GM12891 (cell line): ENCODE measurements around the gene FIBP.

Source experiments
- DNase-seq: peaks from one replicate; pipeline ENCODE4 v3.0.0; 2011; ENCODE audit warnings: low spot score; ENCODE audit not compliant: insufficient read length
- FAIRE-seq: peaks from 2 replicates; lab custom pipeline; 2011; peaks lifted over from hg19 to GRCh38; lab: Jason Lieb, UNC
- PAX5 ChIP-seq: IDR thresholded peaks from 2 replicates; pipeline ENCODE4 v1.6.1; 2011; ENCODE audit warnings: low read length, moderate library complexity, mild to moderate bottlenecking; ENCODE audit not compliant: insufficient read depth, severe bottlenecking
- POLR2A ChIP-seq: IDR thresholded peaks from 2 replicates; pipeline ENCODE4 v1.6.1; 2011; ENCODE audit warnings: low read depth, low read length, control low read depth
- POLR2AphosphoS5 ChIP-seq: IDR thresholded peaks from 2 replicates; pipeline ENCODE4 v1.6.1; 2011; ENCODE audit warnings: low read depth, low read length, control low read depth
- POU2F2 ChIP-seq: IDR thresholded peaks from 2 replicates; pipeline ENCODE4 v1.6.1; 2011; ENCODE audit warnings: low read depth, mild to moderate bottlenecking, control low read depth, low read length, moderate library complexity
- SPI1 ChIP-seq: IDR thresholded peaks from 2 replicates; pipeline ENCODE4 v1.6.1; 2011; ENCODE audit warnings: low read depth, low read length, control low read depth
- TAF1 ChIP-seq: IDR thresholded peaks from 2 replicates; pipeline ENCODE4 v1.6.1; 2011; ENCODE audit warnings: low read depth, low read length, control low read depth

Gene FIBP

GRCh38 chr11:65912845-65913244 is 24.6 kb upstream of the FIBP start:
- no peak for FAIRE-seq
- no peak for TF ChIP-seq SPI1
- DNase-seq: no peak

DNA sequence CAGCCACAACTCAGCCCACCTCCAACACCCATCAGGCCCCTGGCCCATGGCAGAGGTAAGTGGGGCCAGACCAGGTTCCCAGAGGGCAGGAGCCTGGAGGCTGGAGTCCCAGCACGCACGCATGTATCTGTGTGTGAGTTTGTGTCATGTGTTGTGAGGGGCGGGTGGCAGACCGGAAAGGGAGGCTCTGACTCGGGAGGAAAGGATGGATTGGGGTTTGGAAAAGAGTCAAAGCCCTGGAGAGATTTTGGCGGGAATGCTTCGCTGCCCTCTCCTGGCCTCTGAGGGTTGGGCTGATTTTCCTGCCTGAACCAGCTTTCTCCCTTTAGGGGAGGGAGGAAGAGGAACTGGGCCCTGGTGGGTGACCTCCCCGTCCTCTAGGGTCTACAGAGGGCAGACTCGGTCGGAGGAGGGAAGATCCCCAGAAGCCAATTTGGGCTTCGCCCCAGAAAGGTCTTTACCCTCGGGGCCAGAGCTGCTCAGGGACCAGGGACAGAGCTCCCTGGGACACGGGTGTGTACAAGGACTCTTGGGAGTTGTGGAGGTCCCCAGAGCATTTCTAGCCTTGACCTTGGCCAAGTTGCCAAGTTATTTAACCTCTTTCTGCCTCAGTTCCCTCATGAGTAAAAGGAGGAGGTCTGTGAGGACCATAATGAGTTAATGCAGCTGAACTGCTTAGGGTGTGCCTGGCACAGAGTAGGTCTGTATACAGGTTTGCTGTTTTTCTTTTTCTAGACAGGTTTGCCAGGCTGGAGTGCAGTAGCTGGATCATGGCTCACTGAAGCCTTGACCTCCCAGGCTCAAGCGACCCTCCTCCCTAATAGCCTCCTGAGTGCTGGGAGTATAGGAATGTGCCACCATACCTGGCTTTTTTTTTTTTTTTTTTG is 23.7 kb upstream of the FIBP start:
- FAIRE-seq (no peak), DNase-seq (no peak)
- peak; percentile 76 for TF ChIP-seq SPI1
- no peak for TF ChIP-seq POU2F2
- no peak for TF ChIP-seq POLR2AphosphoS5

- no peak for DNase-seq
- FAIRE-seq: no peak
- no peak for TF ChIP-seq TAF1
- TF ChIP-seq SPI1: no peak
- no peak for TF ChIP-seq POLR2A
- no peak for TF ChIP-seq POLR2AphosphoS5
- no peak for TF ChIP-seq POU2F2
- TF ChIP-seq PAX5: no peak
Observed at GRCh38 chr11:65907878-65908277, 19.6 kb upstream of the FIBP start.

- DNase-seq (no peak), FAIRE-seq (no peak)
- TF ChIP-seq SPI1 (no peak), TAF1 (no peak), PAX5 (no peak), POLR2A (no peak), POLR2AphosphoS5 (no peak), POU2F2 (no peak)
Observed at GRCh38 chr11:65906602-65907001, 18.3 kb upstream of the FIBP start.

- DNase-seq: no peak
- no peak for FAIRE-seq
- TF ChIP-seq SPI1 (no peak), POLR2AphosphoS5 (no peak), POU2F2 (no peak), POLR2A (no peak), PAX5 (no peak), TAF1 (no peak)
Observed at GRCh38 chr11:65903715-65904114, 15.4 kb upstream of the FIBP start.

DNA sequence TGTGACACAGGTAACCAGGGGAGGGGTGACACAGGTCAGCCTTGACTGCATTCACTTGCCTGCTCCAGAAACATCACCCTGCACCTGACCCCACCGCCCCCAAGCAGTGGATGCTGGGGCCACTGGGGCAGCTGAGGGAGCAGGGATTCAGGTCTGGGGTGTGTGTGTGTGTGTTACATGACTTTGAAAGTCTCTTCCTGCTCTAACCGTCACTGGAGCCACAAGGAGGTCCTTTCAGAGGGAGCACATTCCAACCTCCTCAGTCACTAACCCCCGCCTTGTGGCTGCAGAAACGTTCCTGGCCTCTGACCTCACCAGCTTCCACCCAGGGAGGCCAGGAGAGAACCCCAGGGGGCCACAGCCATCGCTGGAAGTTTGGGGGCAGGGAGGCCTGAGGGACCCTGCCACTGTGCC is 14.8 kb upstream of the FIBP start:
- FAIRE-seq (no peak), DNase-seq (no peak)
- TF ChIP-seq POLR2AphosphoS5: no peak

GRCh38 chr11:65900899-65901180 is 12.6 kb upstream of the FIBP start:
- no peak for DNase-seq
- TF ChIP-seq SPI1 (no peak), POLR2A (no peak), PAX5 (no peak), POU2F2 (no peak), POLR2AphosphoS5 (no peak), TAF1 (no peak)
- FAIRE-seq: no peak

DNA sequence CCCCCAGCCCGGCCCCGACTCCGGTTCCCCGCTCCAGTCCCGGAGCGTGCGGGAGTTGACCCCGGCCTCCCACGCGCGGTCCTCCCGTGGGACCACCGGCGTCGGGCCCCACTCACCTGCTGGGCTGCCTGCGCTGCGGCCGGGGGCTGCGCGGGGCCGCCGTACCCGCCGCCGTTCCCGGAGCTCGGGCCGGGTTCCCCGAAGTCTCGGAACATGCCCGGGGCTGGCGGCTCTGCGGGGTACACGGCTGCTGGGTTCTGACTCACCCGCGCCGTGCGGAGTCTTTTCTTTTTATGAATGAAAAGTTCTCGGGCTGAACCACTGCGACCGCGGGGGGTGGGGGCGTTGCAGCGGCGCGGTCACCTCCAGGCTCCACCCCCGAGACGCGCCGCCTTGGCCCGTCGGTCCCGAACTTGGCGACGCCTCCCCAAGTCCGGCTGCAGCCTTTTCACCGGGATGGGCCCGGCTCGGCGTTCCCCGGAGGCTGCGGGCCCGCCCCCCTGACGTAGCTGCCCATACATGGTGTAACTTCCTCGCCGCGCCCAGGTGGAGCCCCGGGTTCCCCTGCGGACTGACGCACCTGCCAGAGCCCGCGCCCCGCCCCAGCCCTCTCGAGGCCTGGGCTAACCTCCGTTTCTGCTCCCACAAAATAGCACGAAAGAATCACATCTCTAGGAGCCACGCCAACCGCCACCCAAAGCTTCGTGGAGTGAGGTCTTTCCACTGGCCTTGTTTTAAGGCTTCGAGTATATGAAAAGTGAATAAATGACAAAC is 12.0 kb upstream of the FIBP start, which contains the start of gene FOSL1:
FOSL1 (minus strand) TSS at position 264 of the 774 bp plus-strand sequence; CDS start at position 215, 49 bp downstream.
- FAIRE-seq (peak; percentile 78), DNase-seq (peak; percentile 89)
- TF ChIP-seq POU2F2: no peak
- TF ChIP-seq PAX5: no peak
- peak; percentile 52; the same call in 1 of the 2 replicates for TF ChIP-seq POLR2A
- 0 out of 2 replicates have a peak, but pooled peaks have one; percentile 31 for TF ChIP-seq POLR2AphosphoS5
- TF ChIP-seq SPI1: peak; percentile 18; the same call in 1 of the 2 replicates
- peak; percentile 56; the same call in 1 of the 2 replicates for TF ChIP-seq TAF1

- no peak for TF ChIP-seq PAX5
- no peak for TF ChIP-seq POLR2A
- TF ChIP-seq POLR2AphosphoS5: no peak
- no peak for TF ChIP-seq SPI1
- no peak for TF ChIP-seq POU2F2
- TF ChIP-seq TAF1: no peak
- DNase-seq (peak; percentile 53), FAIRE-seq (peak; percentile 20)
Observed at GRCh38 chr11:65899356-65900124, 11.3 kb upstream of the FIBP start.

- FAIRE-seq (no peak), DNase-seq (no peak)
- TF ChIP-seq POLR2A (no peak), POU2F2 (no peak), TAF1 (no peak), POLR2AphosphoS5 (no peak), PAX5 (no peak), SPI1 (no peak)
Observed at GRCh38 chr11:65898656-65899355, 10.5 kb upstream of the FIBP start.
